C4-2B (cell line): ENCODE measurements around the gene SLX4IP.

Source experiments
- CTCF ChIP-seq: fragments of 450-650 bp; conservative IDR thresholded peaks from 2 replicates; pipeline ENCODE4 v1.5.1; 2017; ENCODE audit warnings: mild to moderate bottlenecking
- ZFX ChIP-seq: fragments of 450-650 bp; IDR thresholded peaks from 2 replicates; pipeline ENCODE4 v1.6.1; 2017

GRCh38 chr20:10521068-10521831, 86.1 kb downstream of the SLX4IP start:
- no peak for TF ChIP-seq CTCF
- no peak for TF ChIP-seq ZFX
